Measurements from ENCODE around the gene HABP2.

The HABP2 gene

GRCh38 chr10:113576852-113577251 is 24.0 kb downstream of the HABP2 start:
- no peak overlapping the region for H3K4me3 ChIP-seq (ENCODE audit: low read depth, low read length)
- TF ChIP-seq CTCF (IDR thresholded peaks at IDR 0.05; ENCODE audit: low read depth, low read length): no peak

GRCh38 chr10:113578773-113579172 is 25.9 kb downstream of the HABP2 start:
- TF ChIP-seq CTCF (IDR thresholded peaks at IDR 0.05; ENCODE audit: low read depth, low read length): no peak
- H3K4me3 ChIP-seq (ENCODE audit: low read depth, low read length): no peak overlapping the region

GRCh38 chr10:113581092-113581491 is 28.2 kb downstream of the HABP2 start:
- no peak for TF ChIP-seq CTCF (IDR thresholded peaks at IDR 0.05; ENCODE audit: low read depth, low read length)
- no peak overlapping the region for H3K4me3 ChIP-seq (ENCODE audit: low read depth, low read length)

GRCh38 chr10:113583571-113583970 is 30.7 kb downstream of the HABP2 start:
- no peak for TF ChIP-seq CTCF (IDR thresholded peaks at IDR 0.05; ENCODE audit: low read depth, low read length)
- H3K4me3 ChIP-seq (ENCODE audit: low read depth, low read length): no peak overlapping the region

- TF ChIP-seq CTCF (IDR thresholded peaks at IDR 0.05; ENCODE audit: low read depth, low read length): no peak
- H3K4me3 ChIP-seq (ENCODE audit: low read depth, low read length): no peak overlapping the region
Observed at GRCh38 chr10:113585949-113586348, 33.1 kb downstream of the HABP2 start.

- no peak overlapping the region for H3K4me3 ChIP-seq (ENCODE audit: low read depth, low read length)
- no peak for TF ChIP-seq CTCF (IDR thresholded peaks at IDR 0.05; ENCODE audit: low read depth, low read length)
Observed at GRCh38 chr10:113589201-113589770, 36.4 kb downstream of the HABP2 start.

- H3K4me3 ChIP-seq (ENCODE audit: low read depth, low read length): no peak overlapping the region
- TF ChIP-seq CTCF (IDR thresholded peaks at IDR 0.05; ENCODE audit: low read depth, low read length): no peak
Observed at GRCh38 chr10:113590581-113590980, 37.7 kb downstream of the HABP2 start.

All from WI38 (cell line).